ENCODE data around the gene ZNF296. TPM values are rescaled to one million over a fixed set of nuclear protein-coding genes. Genes with fewer than 3 reads are reported as not detected.
A peak's percentile ranks its signal among the peaks of the same experiment; 100 is the strongest.

Gene ZNF296
- total and polyA plus RNA-seq, 2 of the 8 experiments (the other 6 are each of a cell fraction or from before 2014, with no cell fraction given): 2.7 to 7.5 TPM

- CTCF ChIA-PET (ENCODE audit: partially characterized antibody): interaction anchor here (1.0 to 2.3 kb wide), 5 partner anchors 11 to 88 kb away, joined by 3 to 11 read pairs (median 3); no protein-coding TSS in a partner anchor
- WGBS, 2 experiments (ENCODE audit: extremely low coverage in 1 of 2, insufficient coverage in 1 of 2, insufficient read length in 1 of 2, insufficient replicate concordance in 2 of 2, low coverage in 1 of 2, low lambda C conversion rate in 2 of 2, missing lambda C conversion rate in 1 of 2): 92% methylated on average over 8 of the region's 8 CpGs; no CpG with 5 or more reads in 1 of the 2 experiments
Measured at GRCh38 chr19:45049073-45049736, 27.1 kb downstream of the ZNF296 start.

More at GRCh38 chr19:45049073-45049736, 27.1 kb downstream of the ZNF296 start:
- no peak overlapping the region for H2BK15ac ChIP-seq (ENCODE audit: low read length)
- H3K56ac ChIP-seq (replicated peaks; ENCODE audit: insufficient read length, low read depth, low read length): no peak overlapping the region
- FAIRE-seq (no peak), DNase-seq (ENCODE audit: low read depth in 1 of 2, low spot score in 2 of 2) (no peak)
- POLR2A ChIA-PET (ENCODE audit: partially characterized antibody): interaction anchor here (1.3 to 1.5 kb wide), 5 partner anchors 10 to 30 kb away, joined by 3 to 11 read pairs (median 4); partner anchors contain the start of gene CLASRP
- H3K27me3 ChIP-seq (replicated peaks in 1 of 4; ENCODE audit: control insufficient read depth in 3 of 4, extremely low read depth in 1 of 4, insufficient read depth in 3 of 4, low read length in 3 of 4): no peaks in the 10 kb centered on the region
- H2BK20ac ChIP-seq (ENCODE audit: low read length): no peak overlapping the region
- no peak overlapping the region; a peak in 1 of 7 replicates for H3K9ac ChIP-seq (replicated peaks in 1 of 4; ENCODE audit: extremely low read depth in 1 of 4, low read depth in 3 of 4, low read length in 3 of 4)
- no peak overlapping the region for H3K27ac ChIP-seq (ENCODE audit: low read depth, low read length)
- no peak overlapping the region for H2AFZ ChIP-seq (ENCODE audit: low read length)
- H2BK5ac ChIP-seq (ENCODE audit: low read depth, low read length): 0 out of 2 replicates have a peak overlapping the region, but pooled peaks have one; percentile 78
- no peak overlapping the region for H4K91ac ChIP-seq (replicated peaks; ENCODE audit: insufficient read length, low read length)
- H2BK12ac ChIP-seq (ENCODE audit: low read depth, low read length): 0 out of 2 replicates have a peak overlapping the region, but pooled peaks have one; percentile 33
- H3K79me2 ChIP-seq (ENCODE audit: control insufficient read depth in 1 of 2, insufficient read depth in 2 of 2, low read length in 2 of 2): peaks cover 0 to 53% of the 10 kb centered on the region in 2 experiments; a peak in 2 of 4 replicates
- H4K5ac ChIP-seq (ENCODE audit: insufficient read length, low read depth, low read length): no peak overlapping the region
- H4K20me1 ChIP-seq (replicated peaks in 1 of 2; ENCODE audit: control insufficient read depth in 1 of 2, insufficient read depth in 2 of 2, low read length in 2 of 2): peaks cover 17 to 20% of the 10 kb centered on the region in 2 experiments
- H3K23ac ChIP-seq (ENCODE audit: insufficient read length): no peak overlapping the region
- no peak overlapping the region for H3K18ac ChIP-seq (ENCODE audit: extremely low read depth, low read length)
- peaks cover 11% of the 10 kb centered on the region for H3K79me1 ChIP-seq (ENCODE audit: low read depth, low read length)
- H3K4ac ChIP-seq (replicated peaks; ENCODE audit: insufficient read length, low read depth, low read length): no peak overlapping the region
- H3K4me2 ChIP-seq (ENCODE audit: insufficient read depth in 1 of 2, low read depth in 2 of 2, low read length in 2 of 2): no peak overlapping the region
- H3K9me3 ChIP-seq (ENCODE audit: insufficient read depth in 2 of 2, low read depth in 1 of 2, low read length in 1 of 2): no peaks in the 10 kb centered on the region
- no peak overlapping the region for H2BK120ac ChIP-seq (replicated peaks; ENCODE audit: low read depth, low read length)
- no peak overlapping the region for H3K14ac ChIP-seq (ENCODE audit: insufficient read length)
- H4K8ac ChIP-seq (ENCODE audit: extremely low read depth, insufficient read depth, low read length): no peak overlapping the region
- H3K4me3 ChIP-seq (ENCODE audit: extremely low read depth in 1 of 4, insufficient read depth in 2 of 4, low read depth in 3 of 4, low read length in 4 of 4): no peak overlapping the region
- no peaks in the 10 kb centered on the region for H3K4me1 ChIP-seq (replicated peaks in 1 of 4; ENCODE audit: control insufficient read depth in 3 of 4, insufficient read depth in 4 of 4, low read length in 3 of 4)
- H3K36me3 ChIP-seq (ENCODE audit: control insufficient read depth in 2 of 4, insufficient read depth in 4 of 4, low read length in 3 of 4): peaks cover 1 to 30% (median 10%) of the 10 kb centered on the region in 4 experiments; a peak in 7 of 8 replicates
- no peaks in the 10 kb centered on the region for H3K23me2 ChIP-seq (ENCODE audit: low read depth, low read length)
- no peak overlapping the region for H2AK5ac ChIP-seq (ENCODE audit: low read depth, low read length)

Data from H1 (cell line).